Gastroesophageal sphincter (tissue), 4 donors: ENCODE data around the gene ARHGAP22. TPM values are rescaled to one million over a fixed set of nuclear protein-coding genes. Genes with fewer than 3 reads are reported as not detected.

Experiments used
- ATAC-seq: fragments of 150-250 bp; one replicate; pipeline ENCODE4 v1.9.1; 2016; ENCODE audit warnings: mild to moderate bottlenecking, moderate library complexity
- H3K27ac ChIP-seq, 4 donors: fragments of 200-600 bp; sonication (generic) in 3 of 4; 1 replicate in 3 of 4; 2 replicates in 1 of 4; pipeline ENCODE4 v1.5.1; 2016 to 2019
- H3K27me3 ChIP-seq: fragments of 200-600 bp; sonication (generic); one replicate; pipeline ENCODE4 v1.5.1; 2019
- H3K36me3 ChIP-seq, 2 donors: fragments of 200-600 bp; sonication (generic); one replicate each; pipeline ENCODE4 v1.5.1; 2019; ENCODE audit warnings: control low read depth in 1 of 2
- H3K4me1 ChIP-seq, 3 donors: fragments of 200-600 bp; sonication (generic); 1 replicate in 2 of 3; 2 replicates in 1 of 3; pipeline ENCODE4 v1.5.1; 2016 to 2019; ENCODE audit warnings: control low read depth in 2 of 3
- H3K4me3 ChIP-seq, 2 donors: fragments of 200-600 bp; sonication (generic); one replicate each; pipeline ENCODE4 v1.5.1; 2019; ENCODE audit warnings: mild to moderate bottlenecking in 1 of 2, moderate library complexity in 1 of 2
- H3K9me3 ChIP-seq, 3 donors: fragments of 200-600 bp; sonication (generic); one replicate each; pipeline ENCODE4 v1.5.1; 2017 to 2019; ENCODE audit warnings: control low read depth in 2 of 3
- CTCF ChIP-seq, 4 experiments: fragments of 200-600 bp in 2 of 4; fragments of 450-650 bp in 2 of 4; sonication (generic) in 1 of 4; IDR thresholded peaks; one replicate each; pipeline ENCODE4 v1.5.1; 2017 to 2019; ENCODE audit warnings: antibody characterized with exemption in 4 of 4, mild to moderate bottlenecking in 2 of 4, moderate library complexity in 2 of 4
- EP300 ChIP-seq: sonication (generic); formaldehyde crosslinking; IDR thresholded peaks from one replicate; pipeline ENCODE4 v1.6.1; 2017; ENCODE audit warnings: antibody characterized with exemption, mild to moderate bottlenecking
- POLR2A ChIP-seq, 2 donors: fragments of 450-650 bp; IDR thresholded peaks; one replicate each; pipeline ENCODE4 v1.6.1; 2017; ENCODE audit warnings: antibody characterized with exemption in 2 of 2, mild to moderate bottlenecking in 2 of 2, moderate library complexity in 1 of 2
- POLR2AphosphoS5 ChIP-seq: sonication (generic); formaldehyde crosslinking; IDR thresholded peaks from one replicate; pipeline ENCODE4 v1.6.1; 2017; ENCODE audit warnings: antibody characterized with exemption
- WGBS, 2 donors: methylation state at CpG; one replicate each; pipeline ENCODE4 v1.1.5; 2018; ENCODE audit warnings: low coverage in 1 of 2; 5-methylcytosine and 5-hydroxymethylcytosine counted together
- total RNA-seq, 4 donors: library from RNA; depleted of rRNA; stranded (reverse); fragments of >200 nt; gene quantifications; one replicate each; pipeline ENCODE4 v1.1.0, GENCODE V29; 2016

ARHGAP22 gene
- 1 to 10 TPM; 4.2 to 5.8 (median 5.1) TPM for total RNA-seq

- peak; percentile 74 for ATAC-seq
These were observed at the start of gene ARHGAP22 for GRCh38 chr10:48604991-48605508. ARHGAP22 (minus strand) TSS chr10:48605073; CDS start chr10:48604796, 277 bp downstream.

GRCh38 chr10:48653944-48654698, 49.2 kb upstream of the ARHGAP22 start:
- no peak for TF ChIP-seq CTCF (IDR thresholded peaks at IDR 0.05)
- H3K27ac ChIP-seq: no peak overlapping the region
- no peaks in the 10 kb centered on the region for H3K9me3 ChIP-seq
- peaks cover 17% of the 10 kb centered on the region for H3K27me3 ChIP-seq
- no peaks in the 10 kb centered on the region for H3K36me3 ChIP-seq
- H3K4me3 ChIP-seq: no peak overlapping the region
- peaks cover 0 to 20% (median 8%) of the 10 kb centered on the region in 3 donors for H3K4me1 ChIP-seq
- no peak for ATAC-seq
- WGBS, 2 donors: 87 to 96% methylated on average over 3 of the region's 4 CpGs

More at GRCh38 chr10:48604991-48605508, at the start of gene ARHGAP22:
- Histone ChIP-seq H3K27me3 (peaks cover 26% of the 10 kb centered on the region), H3K27ac (peak within 1 kb of the TSS in 3 of 4 donors; percentile 9 to 46 (median 17)), H3K36me3 (no peaks in the 10 kb centered on the region), H3K4me3 (peak within 1 kb of the TSS; percentile 23 to 55), H3K4me1 (peaks cover 0 to 20% (median 11%) of the 10 kb centered on the region in 3 donors), H3K9me3 (no peaks in the 10 kb centered on the region)
- no peak for TF ChIP-seq POLR2AphosphoS5
- TF ChIP-seq CTCF (IDR thresholded peaks at IDR 0.05): no peak
- no peak for TF ChIP-seq POLR2A (IDR thresholded peaks at IDR 0.05)
- TF ChIP-seq EP300: no peak
- 10% methylated on average over 2 of the region's 30 CpGs; no CpG with 5 or more reads in 1 of the 2 donors for WGBS, 2 donors

- no peak for ATAC-seq
- H3K27ac ChIP-seq: no peak overlapping the region
- peaks cover 11% of the 10 kb centered on the region for H3K27me3 ChIP-seq
- peaks cover 0 to 20% (median 8%) of the 10 kb centered on the region in 3 donors for H3K4me1 ChIP-seq
- WGBS, 2 donors: 92% methylated on average over 5 of the region's 5 CpGs; no CpG with 5 or more reads in 1 of the 2 donors
- TF ChIP-seq CTCF (IDR thresholded peaks at IDR 0.05) (no peak), POLR2AphosphoS5 (no peak), POLR2A (IDR thresholded peaks at IDR 0.05) (no peak), EP300 (no peak)
- H3K4me3 ChIP-seq: no peak overlapping the region
- no peaks in the 10 kb centered on the region for H3K9me3 ChIP-seq
- no peaks in the 10 kb centered on the region for H3K36me3 ChIP-seq
These were observed 48.5 kb upstream of the ARHGAP22 start for GRCh38 chr10:48653347-48653746.

- no peak for ATAC-seq
- Histone ChIP-seq H3K27ac (no peak overlapping the region), H3K27me3 (peaks cover 11% of the 10 kb centered on the region), H3K4me1 (peaks cover 0 to 20% (median 8%) of the 10 kb centered on the region in 3 donors), H3K4me3 (no peak overlapping the region), H3K36me3 (no peaks in the 10 kb centered on the region), H3K9me3 (no peaks in the 10 kb centered on the region)
- TF ChIP-seq POLR2AphosphoS5: no peak
- no peak for TF ChIP-seq POLR2A (IDR thresholded peaks at IDR 0.05)
- no peak for TF ChIP-seq CTCF (IDR thresholded peaks at IDR 0.05)
- no peak for TF ChIP-seq EP300
- WGBS, 2 donors: 79 to 92% methylated on average over 3 of the region's 4 CpGs
These were observed 47.5 kb upstream of the ARHGAP22 start for GRCh38 chr10:48652344-48652743.

- WGBS, 2 donors: 44 to 55% methylated on average over 2 of the region's 4 CpGs
- H3K9me3 ChIP-seq: no peaks in the 10 kb centered on the region
- H3K36me3 ChIP-seq: no peaks in the 10 kb centered on the region
- ATAC-seq: no peak
- H3K27ac ChIP-seq: no peak overlapping the region
- H3K4me1 ChIP-seq: peaks cover 0 to 17% (median 8%) of the 10 kb centered on the region in 3 donors
- TF ChIP-seq POLR2AphosphoS5 (no peak), EP300 (no peak), POLR2A (IDR thresholded peaks at IDR 0.05) (no peak), CTCF (IDR thresholded peaks at IDR 0.05) (no peak)
- no peak overlapping the region for H3K4me3 ChIP-seq
- peaks cover 7% of the 10 kb centered on the region for H3K27me3 ChIP-seq
These were observed 47.0 kb upstream of the ARHGAP22 start for GRCh38 chr10:48651839-48652238.
